HCT116 (cell line): Measurements from ENCODE around the gene TGFBR3. TPM values are rescaled to one million over a fixed set of nuclear protein-coding genes. Genes with fewer than 3 reads are reported as not detected.

Source experiments
- ATAC-seq: fragments of 200-7000 bp; cut with Tn5 transposase; 2 replicates; pipeline ENCODE4 v1.9.1; 2020; ENCODE audit warnings: mild to moderate bottlenecking, moderate library complexity
- BruUV-seq: library from RNA; stranded (reverse); fragments of 400-500 nt; replicated peaks from 2 replicates; lab custom pipeline; 2021; lab: Mats Ljungman, UMichigan
- CTCF ChIA-PET: fragments of 300-600 bp; sonication (Branson Sonifier 250); formaldehyde crosslinking; loops from one replicate; lab custom pipeline; 2021; ENCODE audit warnings: antibody characterized with exemption; lab: Charles Lee
- POLR2A ChIA-PET: fragments of 300-600, 350-600 bp; sonication (Branson Sonifier 250); formaldehyde crosslinking; loops from one replicate; lab custom pipeline; 2021; ENCODE audit warnings: antibody characterized with exemption; lab: Charles Lee
- RAD21 ChIA-PET, 2 experiments: fragments of 300-600 bp; sonication (Branson Sonifier 250); formaldehyde crosslinking; loops; one replicate each; lab custom pipeline; 2023; ENCODE audit warnings: low total read pairs in 2 of 2; ENCODE audit not compliant: uncharacterized antibody in 2 of 2, unreplicated experiment in 2 of 2, low non-redundant PET in 1 of 2; lab: Charles Lee
- DNase-seq: peaks from one replicate; pipeline ENCODE4 v3.0.0-alpha.2; 2010; ENCODE audit warnings: low read depth, low spot score
- H2AFZ ChIP-seq: fragments of 200-600 bp; shearing (Covaris generic), sonication (generic); 2 replicates; pipeline ENCODE4 v1.6.1; 2017; ENCODE audit warnings: low read depth, mixed run types, mixed read lengths, antibody characterized with exemption, low read length; ENCODE audit not compliant: poor library complexity, severe bottlenecking
- H3K27ac ChIP-seq: 2 replicates; pipeline ENCODE4 v1.5.1; 2012; ENCODE audit warnings: low read depth, low read length
- H3K27me3 ChIP-seq: fragments of 200-600 bp; sonication (generic); 2 replicates; pipeline ENCODE4 v1.6.1; 2016; ENCODE audit warnings: mixed run types, low read length, mixed read lengths; ENCODE audit not compliant: insufficient read depth
- H3K36me3 ChIP-seq, 2 experiments: fragments of 200-500 bp in 1 of 2; fragments of 200-600 bp in 1 of 2; sonication (Bioruptor generic) in 1 of 2; sonication (generic) in 1 of 2; 2 replicates each; pipeline versions ENCODE4 v1.5.1 to v1.6.1; 2014 to 2016; ENCODE audit warnings: low read length in 2 of 2, inconsistent platforms in 1 of 2, mixed read lengths in 1 of 2, mixed run types in 1 of 2; ENCODE audit not compliant: insufficient read depth in 2 of 2, control insufficient read depth in 1 of 2
- H3K4me1 ChIP-seq, 2 experiments: fragments of 200-600 bp in 1 of 2; sonication (generic) in 1 of 2; 2 replicates each; pipeline versions ENCODE4 v1.5.1 to v1.6.1; 2012 to 2017; ENCODE audit warnings: low read length in 2 of 2, inconsistent platforms in 1 of 2, mild to moderate bottlenecking in 1 of 2, mixed read lengths in 1 of 2, mixed run types in 1 of 2, moderate library complexity in 1 of 2; ENCODE audit not compliant: insufficient read depth in 2 of 2, control insufficient read depth in 1 of 2
- H3K4me2 ChIP-seq: fragments of 200-600 bp; sonication (generic); 2 replicates; pipeline ENCODE4 v1.6.1; 2017; ENCODE audit warnings: mixed run types, low read length, mixed read lengths
- H3K4me3 ChIP-seq, 2 experiments: fragments of 200-600 bp in 1 of 2; sonication (generic) in 1 of 2; replicated peaks in 1 of 2; 2 replicates each; pipeline ENCODE4 v1.5.1; 2011 to 2016; ENCODE audit warnings: low read length in 2 of 2, control low read depth in 1 of 2, low read depth in 1 of 2, mild to moderate bottlenecking in 1 of 2, mixed read lengths in 1 of 2, mixed run types in 1 of 2
- H3K79me2 ChIP-seq: fragments of 200-600 bp; sonication (generic); 2 replicates; pipeline ENCODE4 v1.6.1; 2017; ENCODE audit warnings: mild to moderate bottlenecking, mixed run types, low read length, moderate library complexity, mixed read lengths; ENCODE audit not compliant: insufficient read depth
- H3K9ac ChIP-seq: fragments of 200-600 bp; sonication (generic); 2 replicates; pipeline ENCODE4 v1.6.1; 2016; ENCODE audit warnings: low read length, mixed read lengths
- H3K9me2 ChIP-seq: fragments of 200-600 bp; sonication (generic), shearing (Covaris generic); 2 replicates; pipeline ENCODE4 v1.6.1; 2017; ENCODE audit warnings: mixed run types, mild to moderate bottlenecking, moderate library complexity; ENCODE audit not compliant: insufficient read depth
- H3K9me3 ChIP-seq, 2 experiments: fragments of 200-500 bp in 1 of 2; fragments of 200-600 bp in 1 of 2; sonication (Bioruptor generic) in 1 of 2; sonication (generic) in 1 of 2; 2 replicates each; pipeline ENCODE4 v1.6.1; 2014 to 2017; ENCODE audit warnings: low read length in 2 of 2, mixed read lengths in 2 of 2, inconsistent platforms in 1 of 2, low read depth in 1 of 2, mild to moderate bottlenecking in 1 of 2, mixed run types in 1 of 2, moderate library complexity in 1 of 2; ENCODE audit not compliant: control insufficient read depth in 1 of 2, insufficient read depth in 1 of 2
- H4K20me1 ChIP-seq: fragments of 200-600 bp; sonication (generic), shearing (Covaris generic); 2 replicates; pipeline ENCODE4 v1.6.1; 2017; ENCODE audit warnings: mixed run types, mild to moderate bottlenecking, moderate library complexity; ENCODE audit not compliant: insufficient read depth
- CEBPB ChIP-seq: IDR thresholded peaks from 2 replicates; pipeline ENCODE4 v1.6.1; 2012; ENCODE audit warnings: low read depth
- EGR1 ChIP-seq: IDR thresholded peaks from 2 replicates; pipeline ENCODE4 v1.6.1; 2012; ENCODE audit warnings: low read depth
- ELF1 ChIP-seq: IDR thresholded peaks from 2 replicates; pipeline ENCODE4 v1.6.1; 2012; ENCODE audit warnings: low read depth, borderline replicate concordance
- FOSL1 ChIP-seq: IDR thresholded peaks from 2 replicates; pipeline ENCODE4 v1.6.1; 2012; ENCODE audit warnings: low read depth
- POLR2A ChIP-seq: IDR thresholded peaks from 2 replicates; pipeline ENCODE4 v1.7.0; 2011; ENCODE audit warnings: borderline replicate concordance; ENCODE audit not compliant: insufficient read depth, insufficient read length; ENCODE audit errors: extremely low read depth
- POLR2AphosphoS5 ChIP-seq: IDR thresholded peaks from 2 replicates; pipeline ENCODE4 v1.6.1; 2011; ENCODE audit warnings: mild to moderate bottlenecking, low read depth, low read length, moderate library complexity
- SRF ChIP-seq: IDR thresholded peaks from 2 replicates; pipeline ENCODE4 v1.6.1; 2012; ENCODE audit warnings: low read depth
- ZFX ChIP-seq: fragments of 450-650 bp; IDR thresholded peaks from 2 replicates; pipeline ENCODE4 v1.6.1; 2017
- intact Hi-C: fragments of 100-400 bp; cut with micrococcal nuclease; formaldehyde crosslinking; loops from 2 replicates; pipeline ENCODE4 v1.10.0; 2022
- total RNA-seq: library from RNA; stranded (reverse); gene quantifications from one replicate; pipeline ENCODE4 v1.2.1, GENCODE V29; 2021; ENCODE audit not compliant: unreplicated experiment
- TF ChIP-seq, protein P1 (sequence below): IDR thresholded peaks from 2 replicates; pipeline ENCODE4 v1.6.1; 2012
- TF ChIP-seq, protein P2 (sequence below): IDR thresholded peaks from 2 replicates; pipeline ENCODE4 v1.6.1; 2012; ENCODE audit warnings: low read depth

The TGFBR3 gene
- total RNA-seq, 1 experiment from 2014 or later, result 7.1 TPM

GRCh38 chr1:91700771-91701471 is 185.0 kb downstream of the TGFBR3 start:
- H3K4me1 ChIP-seq, result no peaks in the 10 kb centered on the region
- H4K20me1 ChIP-seq, result no peaks in the 10 kb centered on the region
- no peak for DNase-seq
- H3K27me3 ChIP-seq, result no peaks in the 10 kb centered on the region
- ChIA-PET CTCF (no interaction called here), POLR2A (no interaction called here), RAD21 (no interaction called here)
- H3K79me2 ChIP-seq, result no peaks in the 10 kb centered on the region
- no peaks in the 10 kb centered on the region for H3K9me2 ChIP-seq
- intact Hi-C loops, result no loop called here
- no TSS peak for BruUV-seq
- H3K4me2 ChIP-seq, result no peak overlapping the region
- no peak for ATAC-seq
- no peaks in the 10 kb centered on the region for H3K36me3 ChIP-seq
- no peak overlapping the region for H3K27ac ChIP-seq
- no peak for TF ChIP-seq POLR2AphosphoS5
- no peak for TF ChIP-seq POLR2A
- no peak for TF ChIP-seq ELF1
- no peak for TF ChIP-seq FOSL1
- no peak for TF ChIP-seq EGR1
- TF ChIP-seq, protein P1, sequence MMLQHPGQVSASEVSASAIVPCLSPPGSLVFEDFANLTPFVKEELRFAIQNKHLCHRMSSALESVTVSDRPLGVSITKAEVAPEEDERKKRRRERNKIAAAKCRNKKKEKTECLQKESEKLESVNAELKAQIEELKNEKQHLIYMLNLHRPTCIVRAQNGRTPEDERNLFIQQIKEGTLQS, result no peak
- TF ChIP-seq SRF, result no peak
- TF ChIP-seq, protein P2, sequence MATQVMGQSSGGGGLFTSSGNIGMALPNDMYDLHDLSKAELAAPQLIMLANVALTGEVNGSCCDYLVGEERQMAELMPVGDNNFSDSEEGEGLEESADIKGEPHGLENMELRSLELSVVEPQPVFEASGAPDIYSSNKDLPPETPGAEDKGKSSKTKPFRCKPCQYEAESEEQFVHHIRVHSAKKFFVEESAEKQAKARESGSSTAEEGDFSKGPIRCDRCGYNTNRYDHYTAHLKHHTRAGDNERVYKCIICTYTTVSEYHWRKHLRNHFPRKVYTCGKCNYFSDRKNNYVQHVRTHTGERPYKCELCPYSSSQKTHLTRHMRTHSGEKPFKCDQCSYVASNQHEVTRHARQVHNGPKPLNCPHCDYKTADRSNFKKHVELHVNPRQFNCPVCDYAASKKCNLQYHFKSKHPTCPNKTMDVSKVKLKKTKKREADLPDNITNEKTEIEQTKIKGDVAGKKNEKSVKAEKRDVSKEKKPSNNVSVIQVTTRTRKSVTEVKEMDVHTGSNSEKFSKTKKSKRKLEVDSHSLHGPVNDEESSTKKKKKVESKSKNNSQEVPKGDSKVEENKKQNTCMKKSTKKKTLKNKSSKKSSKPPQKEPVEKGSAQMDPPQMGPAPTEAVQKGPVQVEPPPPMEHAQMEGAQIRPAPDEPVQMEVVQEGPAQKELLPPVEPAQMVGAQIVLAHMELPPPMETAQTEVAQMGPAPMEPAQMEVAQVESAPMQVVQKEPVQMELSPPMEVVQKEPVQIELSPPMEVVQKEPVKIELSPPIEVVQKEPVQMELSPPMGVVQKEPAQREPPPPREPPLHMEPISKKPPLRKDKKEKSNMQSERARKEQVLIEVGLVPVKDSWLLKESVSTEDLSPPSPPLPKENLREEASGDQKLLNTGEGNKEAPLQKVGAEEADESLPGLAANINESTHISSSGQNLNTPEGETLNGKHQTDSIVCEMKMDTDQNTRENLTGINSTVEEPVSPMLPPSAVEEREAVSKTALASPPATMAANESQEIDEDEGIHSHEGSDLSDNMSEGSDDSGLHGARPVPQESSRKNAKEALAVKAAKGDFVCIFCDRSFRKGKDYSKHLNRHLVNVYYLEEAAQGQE, result no peak
- no peak for TF ChIP-seq CEBPB
- no peak for TF ChIP-seq ZFX
- H3K9ac ChIP-seq, result no peak overlapping the region
- no peak overlapping the region for H3K4me3 ChIP-seq
- H3K9me3 ChIP-seq, result no peaks in the 10 kb centered on the region
- no peak overlapping the region for H2AFZ ChIP-seq
